Activated effector memory CD4-positive, alpha-beta T cell treated with Interleukin-2 at 50 U/mL for 16 hours (primary cell): Measurements from ENCODE around the gene USP31.
"Not testable (repeated sequence)": the region's sequence is repeated elsewhere in the genome, so short reads cannot be mapped to it uniquely, and the experiment has no call there.

ENCODE experiments used
- DNase-seq: peaks from one replicate; pipeline ENCODE4 v3.0.0-alpha.2; 2020

Gene USP31

DNA sequence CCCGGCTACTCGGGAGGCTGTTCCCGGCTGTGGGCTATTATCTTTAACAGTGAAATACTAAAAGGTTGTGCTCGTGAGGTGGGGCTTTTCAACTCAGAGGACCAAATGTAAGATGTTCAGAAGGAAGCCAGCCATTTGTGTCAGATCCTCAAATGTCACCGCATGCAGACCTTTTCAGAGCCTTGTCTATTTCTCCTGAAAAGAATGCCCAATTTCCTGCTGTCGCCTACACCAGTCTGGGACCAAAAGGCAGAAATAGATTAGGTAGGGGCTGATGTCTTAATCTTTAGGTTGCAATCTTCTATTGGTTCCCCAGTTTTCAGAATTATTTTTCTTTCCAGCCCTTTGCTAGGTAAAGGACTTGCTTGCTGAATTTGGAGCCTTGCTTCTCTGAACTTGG, 8.9 kb upstream of the USP31 start:
- no peak for DNase-seq

DNA sequence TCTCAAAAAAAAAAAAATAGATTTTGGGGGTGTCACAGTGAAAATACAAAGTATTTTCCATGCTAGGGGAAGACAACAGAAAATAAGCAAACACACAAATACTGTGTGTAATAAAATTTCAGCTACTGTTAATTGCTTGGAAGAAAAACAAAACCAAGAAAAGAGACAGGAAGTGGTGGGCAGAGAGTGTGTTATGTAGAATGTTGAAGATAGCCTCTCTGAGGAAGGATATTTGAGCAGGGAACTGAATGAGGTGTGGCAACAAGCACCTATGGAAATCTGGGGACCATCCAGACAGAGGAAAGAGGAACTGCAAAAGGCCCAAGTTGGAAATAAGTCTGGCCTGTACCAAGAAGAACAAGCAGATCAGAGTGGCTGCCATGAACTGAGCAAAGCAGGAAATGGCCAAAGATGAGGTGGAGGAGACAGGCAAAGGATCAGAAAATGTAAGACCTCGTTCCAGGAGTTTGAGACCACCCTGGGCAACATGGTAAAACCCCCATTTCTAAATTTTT, 7.8 kb upstream of the USP31 start:
- no peak for DNase-seq

DNA sequence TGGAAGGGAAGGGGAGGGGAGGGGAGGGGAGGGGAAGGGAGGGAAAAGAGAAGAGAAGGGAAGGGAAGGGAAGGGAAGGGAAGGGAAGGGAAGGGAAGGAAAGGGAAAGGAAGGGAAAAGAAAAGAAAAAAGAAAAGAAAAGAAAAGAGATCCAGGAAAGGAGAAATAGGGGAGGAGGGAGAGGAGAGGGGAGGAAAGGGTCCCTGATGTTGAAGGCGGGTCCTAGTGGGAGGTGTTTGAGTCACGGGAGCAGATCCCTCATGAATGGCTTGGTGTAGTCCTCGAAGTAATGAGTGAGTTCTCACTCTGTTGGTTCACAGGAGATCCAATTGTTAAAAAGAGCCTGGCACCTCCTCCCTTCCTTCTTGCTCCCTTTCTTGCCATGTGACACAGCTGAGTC, 6.9 kb upstream of the USP31 start:
- no peak for DNase-seq

DNA sequence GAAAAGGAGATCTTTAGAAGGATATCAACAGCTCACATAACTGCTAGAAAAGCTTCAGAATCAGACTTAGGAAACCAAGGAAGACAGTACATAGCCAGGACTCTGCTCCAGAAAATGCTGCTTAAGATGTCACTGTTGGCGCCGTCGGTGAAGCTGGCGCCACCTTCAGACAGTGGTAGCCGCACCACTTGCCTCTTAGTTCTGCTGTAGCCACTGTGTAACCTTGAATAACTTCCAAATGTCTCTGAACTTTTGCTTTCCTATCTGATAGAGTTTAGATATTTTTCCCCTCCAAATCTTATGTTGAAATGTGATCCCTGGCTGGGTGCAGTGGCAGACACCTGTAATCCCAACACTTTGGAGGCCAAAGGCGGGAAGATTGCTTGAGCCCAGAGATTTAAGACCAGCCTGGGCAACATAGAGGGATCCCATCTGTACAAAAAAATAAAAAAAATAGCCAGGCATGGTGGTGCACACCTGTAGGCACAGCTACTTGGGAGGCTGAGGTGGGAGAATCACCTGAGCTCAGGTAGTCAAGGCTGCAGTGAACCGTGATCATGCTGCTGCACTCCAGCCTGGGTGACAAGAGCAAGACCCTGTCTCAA, 6.3 kb upstream of the USP31 start:
- no peak for DNase-seq

DNA sequence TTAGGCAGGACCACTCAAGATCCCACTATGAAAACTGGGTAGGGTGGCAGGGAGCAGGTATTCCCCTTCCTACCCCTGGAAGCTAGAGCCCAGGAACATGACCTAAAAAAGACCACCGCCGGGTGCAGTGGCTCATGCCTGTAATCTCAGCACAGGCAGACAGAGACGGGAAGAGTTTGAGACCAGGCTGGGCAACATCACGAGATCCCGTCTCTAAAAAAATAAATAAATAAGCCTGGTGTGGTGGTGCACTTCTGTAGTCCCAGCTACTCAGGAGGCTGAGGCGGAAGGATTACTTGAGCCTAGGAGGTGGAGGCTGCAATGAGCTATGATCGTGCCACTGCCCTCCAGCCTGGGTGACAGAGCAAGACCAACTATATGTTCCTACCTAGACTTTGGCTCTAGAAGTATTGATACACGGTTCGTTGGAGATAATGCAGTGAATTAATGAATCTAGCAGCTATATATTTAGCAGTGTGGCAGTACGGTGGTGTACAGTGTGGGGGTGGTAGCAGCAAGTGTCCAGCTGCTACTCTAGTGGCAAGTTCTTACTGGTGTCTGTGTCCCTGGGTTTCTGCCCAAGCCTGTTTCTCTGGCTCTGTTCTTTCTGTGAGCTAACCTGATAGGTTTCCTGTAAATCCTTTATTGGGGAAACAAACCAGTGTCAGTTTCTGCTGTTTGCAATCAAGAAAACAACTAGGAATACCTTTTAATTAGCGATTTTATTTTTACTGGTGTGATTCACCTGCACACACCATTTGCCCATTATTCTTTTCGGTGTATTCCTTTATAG, 3.3 kb upstream of the USP31 start:
- no peak for DNase-seq

DNA sequence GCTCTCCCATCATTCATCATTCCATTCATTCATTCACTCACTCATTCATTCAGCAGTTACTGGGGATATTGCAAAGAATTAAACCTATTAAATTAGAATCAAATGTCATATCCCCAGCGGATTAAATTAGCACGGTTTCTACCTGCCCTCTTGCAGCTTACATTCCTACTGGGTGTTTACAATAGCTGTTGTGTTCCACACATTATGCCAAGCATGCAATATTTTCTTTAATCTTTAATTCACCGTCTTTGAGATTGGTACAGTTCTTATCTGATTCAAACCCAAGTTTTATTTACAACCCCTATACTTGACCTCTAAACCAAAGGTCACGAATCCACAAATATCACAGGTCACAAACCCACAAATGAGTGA, 727 bp upstream of the USP31 start:
- DNase-seq, result no peak

DNA sequence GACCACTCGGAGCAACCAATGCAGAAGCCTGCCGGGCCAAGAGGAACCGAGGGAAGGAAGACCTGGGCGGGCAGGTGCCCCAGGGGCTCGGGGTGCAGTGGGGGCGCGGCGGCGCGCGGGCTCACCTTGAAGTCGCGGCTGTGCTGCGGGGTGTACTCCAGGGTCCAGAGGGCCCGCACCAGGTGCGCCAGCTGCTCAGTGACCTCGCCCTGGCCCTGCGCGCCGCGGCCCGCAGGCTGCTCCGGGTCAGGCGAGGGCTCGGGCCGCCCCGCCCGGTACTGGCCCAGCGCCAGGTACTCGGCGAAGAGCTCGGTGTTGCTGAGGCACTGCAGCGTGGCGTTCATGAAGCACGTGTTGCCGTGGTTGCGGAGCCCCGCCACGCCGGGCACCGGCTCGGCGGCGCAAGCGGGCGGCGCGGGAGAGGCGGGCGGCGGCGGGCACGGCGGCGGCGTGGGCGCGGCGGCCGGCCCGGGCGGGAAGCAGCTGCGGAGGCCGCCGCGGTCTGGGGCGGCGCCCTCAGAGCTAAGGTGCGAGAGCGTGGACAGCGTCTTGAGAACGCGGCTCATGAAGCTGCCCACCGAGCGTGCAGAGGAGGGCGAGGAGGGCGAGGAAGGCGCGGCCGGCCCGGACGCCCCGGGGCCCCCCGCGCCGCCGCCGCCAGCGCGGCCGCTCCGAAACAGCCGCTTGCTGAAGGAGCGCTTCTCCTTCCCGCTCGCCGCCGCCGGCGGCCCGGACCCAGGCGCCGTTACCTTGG, 562 bp downstream of the USP31 start:
- peak; percentile 46 for DNase-seq

DNA sequence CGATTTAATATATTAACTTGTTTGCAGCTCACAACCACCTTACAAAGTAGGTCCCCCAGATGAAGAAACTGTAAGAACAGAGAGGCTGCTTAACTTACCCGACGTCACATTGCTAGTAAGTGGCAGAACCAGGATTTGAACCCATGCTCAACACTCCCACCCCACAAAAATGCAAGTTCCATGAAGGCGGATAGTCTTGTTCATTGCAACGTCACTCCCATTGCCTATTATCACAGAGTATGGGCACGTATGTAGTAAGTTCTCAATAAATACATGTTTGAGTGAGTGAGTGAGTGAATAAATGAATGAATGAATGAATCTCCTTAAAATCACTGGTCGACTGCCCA, 1.1 kb downstream of the USP31 start:
- no peak for DNase-seq

DNA sequence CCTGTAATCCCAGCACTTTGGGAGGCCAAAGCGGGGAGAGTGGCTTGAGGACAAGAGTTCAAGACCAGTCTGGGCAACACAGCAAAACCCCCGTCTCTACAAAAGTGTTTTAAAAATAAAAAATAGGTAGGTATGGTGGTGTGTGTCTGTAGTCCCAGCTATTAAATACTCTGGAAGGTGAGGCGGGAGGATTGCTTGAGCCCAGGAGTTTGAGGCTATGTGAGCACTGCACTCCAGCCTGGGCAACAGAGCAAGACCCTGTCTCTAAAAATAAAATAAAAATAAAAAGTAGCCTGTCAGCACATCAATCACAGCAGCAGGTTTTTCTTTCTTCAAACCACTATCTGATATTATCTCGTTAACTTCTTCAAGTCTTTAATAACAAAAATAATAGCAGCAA, 1.6 kb downstream of the USP31 start:
- DNase-seq, result no peak

DNA sequence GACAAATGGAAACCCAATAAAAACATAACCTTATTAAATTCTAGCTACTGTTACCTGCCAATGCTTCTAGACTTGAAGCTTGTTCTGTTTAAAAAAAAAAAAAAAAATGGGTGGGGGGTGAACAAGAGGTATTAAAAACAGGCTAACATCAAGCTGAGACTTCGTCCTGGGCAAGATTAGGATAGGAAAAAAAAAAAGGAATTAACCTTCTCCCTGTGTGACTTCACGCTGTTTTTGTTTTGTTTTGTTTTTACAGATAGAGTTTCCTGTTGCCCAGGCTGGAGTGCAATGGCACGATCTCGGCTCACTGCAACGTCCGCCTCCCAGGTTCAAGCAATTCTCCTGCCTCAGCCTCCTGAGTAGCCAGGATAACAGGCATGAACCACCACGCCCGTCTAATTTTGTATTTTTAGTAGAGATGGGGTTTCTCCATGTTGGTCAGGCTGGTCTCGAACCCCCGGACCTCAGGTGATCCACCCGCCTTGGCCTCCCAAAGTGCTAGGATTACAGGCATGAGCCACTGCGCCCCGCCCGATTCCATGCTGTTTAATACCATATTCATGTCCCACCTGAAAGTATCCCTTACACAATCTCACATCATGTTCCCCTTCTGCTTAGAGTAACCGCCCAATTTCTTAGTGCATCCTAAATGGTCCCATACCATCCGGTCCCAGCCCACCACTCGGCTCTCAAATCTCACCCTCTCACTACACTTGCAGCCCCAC, 2.2 kb downstream of the USP31 start:
- no peak for DNase-seq

DNA sequence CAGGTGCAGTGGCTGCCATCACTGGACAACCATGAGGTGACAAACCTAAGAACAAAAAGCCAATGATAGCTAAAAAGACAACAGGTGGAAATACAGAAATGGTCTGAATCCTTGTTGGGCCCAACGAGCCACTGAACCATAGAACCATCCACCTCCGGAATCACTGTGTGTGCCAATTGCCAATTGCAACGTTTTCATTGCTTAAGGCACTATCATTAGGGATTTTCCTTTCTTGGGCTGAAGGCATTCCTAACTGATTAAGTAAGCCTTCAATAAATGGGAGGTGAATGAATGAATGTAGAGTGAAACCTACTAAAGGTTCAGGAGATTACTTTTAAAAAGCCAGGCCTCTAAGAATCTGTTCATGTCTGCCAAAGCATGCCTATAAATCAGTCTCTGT, 3.6 kb downstream of the USP31 start:
- DNase-seq, result no peak

DNA sequence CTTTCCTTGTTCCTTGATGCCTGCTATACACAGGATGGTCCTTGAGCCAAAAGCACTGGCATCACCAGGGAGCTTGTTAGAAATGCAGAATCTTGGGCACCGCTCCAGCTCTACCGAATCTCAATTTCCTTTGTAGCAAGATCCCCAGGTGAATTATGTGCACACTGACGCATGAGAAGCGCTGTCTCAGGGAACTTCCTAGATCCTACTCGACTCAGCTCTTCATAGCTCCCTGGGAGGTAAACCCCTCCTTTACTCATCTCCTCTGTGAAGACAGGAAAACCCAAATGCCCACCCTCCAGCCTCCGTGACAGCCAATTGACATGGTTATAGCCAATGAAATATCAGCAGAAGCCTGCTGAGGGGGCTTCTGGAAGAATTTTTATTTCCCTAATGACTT, 4.1 kb downstream of the USP31 start:
- DNase-seq, result no peak

DNA sequence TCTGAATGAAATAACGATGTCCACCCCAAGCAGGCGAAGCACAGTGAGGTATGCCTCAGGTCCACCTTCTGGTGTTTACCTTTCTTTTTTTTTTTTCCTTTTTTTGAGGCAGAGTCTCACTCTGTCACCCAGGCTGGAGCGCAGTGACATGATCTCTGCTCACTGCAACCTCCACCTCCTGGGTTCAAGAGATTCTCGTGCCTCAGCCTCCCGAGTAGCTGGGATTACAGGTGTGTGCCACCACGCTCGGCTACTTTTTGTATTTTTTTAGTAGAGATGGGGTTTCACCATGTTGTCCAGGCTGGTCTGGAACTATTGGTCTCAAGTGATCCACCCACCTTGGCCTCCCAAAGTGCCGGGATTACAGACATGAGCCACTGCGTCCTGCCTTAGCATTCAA, 4.9 kb downstream of the USP31 start:
- not testable (repeated sequence) for DNase-seq

DNA sequence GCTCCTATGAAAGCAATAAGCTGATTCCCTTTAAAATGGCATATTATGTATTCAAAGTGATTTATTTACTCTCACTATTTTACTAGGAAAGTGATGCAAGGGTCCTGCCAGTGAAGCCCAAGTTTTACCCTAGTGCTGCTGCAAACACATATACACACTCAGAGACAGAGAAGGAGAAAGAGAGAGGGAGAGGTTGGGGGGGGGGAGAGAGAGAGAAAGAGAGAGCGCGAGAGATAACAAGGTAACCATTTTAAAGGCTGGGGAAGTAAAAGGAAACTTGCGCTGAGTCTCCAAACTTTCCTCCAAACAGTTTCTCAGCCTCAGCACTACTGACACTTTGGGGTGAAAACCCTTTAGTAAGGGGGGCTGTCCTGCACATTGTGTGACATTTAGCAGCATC, 5.9 kb downstream of the USP31 start:
- no peak for DNase-seq

DNA sequence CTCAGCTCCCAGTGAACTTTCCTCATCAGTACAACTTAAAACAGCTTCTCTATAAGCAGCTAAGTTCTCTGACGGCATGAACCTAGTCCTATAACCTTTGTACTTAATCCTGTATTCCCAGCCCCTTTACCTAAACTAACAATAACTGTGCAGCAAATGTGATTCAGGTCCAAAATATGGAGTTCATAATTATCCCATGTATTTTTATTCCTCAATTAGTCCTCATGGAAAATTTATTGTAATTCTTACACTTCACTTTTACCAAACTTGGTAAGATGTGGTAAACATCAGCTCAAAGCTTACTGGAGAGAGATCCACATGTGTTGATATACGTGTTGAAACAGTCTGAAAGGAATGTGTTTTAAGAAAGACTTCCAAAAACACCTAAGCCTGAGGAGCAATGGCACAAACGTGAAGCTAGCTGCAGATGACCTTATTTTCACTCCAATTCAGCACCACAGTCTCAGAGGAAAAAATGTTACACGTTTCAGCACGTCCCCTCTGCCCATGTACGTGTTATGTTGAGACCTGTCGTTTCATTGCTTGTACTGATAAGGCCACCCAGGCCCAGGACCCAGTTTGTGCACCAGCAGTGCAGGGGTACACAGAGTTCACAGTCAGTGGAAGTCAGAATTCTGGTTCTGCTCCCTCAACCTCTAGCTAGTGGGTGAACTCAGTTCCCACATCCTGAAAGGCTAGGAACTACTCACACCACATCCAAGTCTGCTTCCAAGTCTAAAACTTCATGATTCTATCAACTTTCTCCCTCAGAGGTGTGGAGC, 7.1 kb downstream of the USP31 start:
- no peak for DNase-seq

DNA sequence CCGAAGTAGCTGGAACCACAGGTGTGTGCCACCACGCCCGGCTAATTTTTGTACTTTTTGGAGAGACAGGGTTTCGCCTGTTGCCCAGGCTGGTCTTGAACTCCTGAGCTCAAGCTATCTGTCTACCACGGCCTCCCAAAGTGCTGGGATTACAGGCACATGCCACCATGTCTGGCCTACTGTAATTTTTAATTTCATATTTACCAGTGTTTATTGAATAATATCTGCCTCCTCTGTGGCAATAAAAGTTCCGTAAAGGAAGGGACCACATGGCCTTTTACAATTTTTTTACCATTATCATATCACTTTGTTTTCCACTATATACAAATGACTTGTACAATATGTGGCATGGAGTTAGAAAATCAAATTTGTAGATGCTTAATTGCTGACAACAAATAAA, 7.8 kb downstream of the USP31 start:
- DNase-seq, result no peak

DNA sequence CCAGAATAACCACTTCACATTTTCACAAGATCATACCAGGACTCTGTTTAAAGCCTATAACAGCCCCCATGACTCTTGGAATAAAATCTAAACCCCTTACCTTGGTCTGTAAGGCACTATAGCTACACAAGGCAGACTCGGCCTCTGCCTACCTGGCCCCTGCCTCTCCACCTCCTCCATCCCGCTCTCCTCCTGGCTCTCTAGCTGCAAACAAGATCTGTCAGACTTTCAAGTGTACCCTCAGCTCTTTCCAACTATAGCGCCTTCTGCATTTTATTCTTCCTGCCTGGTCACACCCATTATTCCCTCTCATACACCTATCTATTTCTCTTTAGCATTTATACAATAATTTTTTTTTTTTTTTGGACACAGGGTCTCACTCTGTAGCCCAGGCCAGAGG, 8.2 kb downstream of the USP31 start:
- no peak for DNase-seq

DNA sequence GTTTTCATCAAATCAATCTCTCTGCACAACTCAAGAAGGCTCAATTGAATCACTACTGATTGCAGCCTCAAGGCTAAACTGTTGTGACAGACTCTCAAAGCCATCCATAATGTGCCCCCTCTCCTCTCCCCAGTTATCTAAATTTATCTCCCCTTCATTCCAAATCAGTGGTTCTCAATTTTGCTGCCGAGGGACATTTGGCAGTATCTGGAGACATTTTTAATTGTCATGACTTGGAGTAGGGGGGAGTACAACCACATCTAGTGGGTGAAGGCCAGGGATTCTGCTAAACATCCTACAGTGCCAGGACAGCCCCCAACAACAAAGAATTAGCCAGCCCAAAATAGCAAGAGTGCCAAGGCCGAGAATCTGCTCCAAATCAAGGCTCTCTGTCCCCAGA, 9.1 kb downstream of the USP31 start:
- no peak for DNase-seq

DNA sequence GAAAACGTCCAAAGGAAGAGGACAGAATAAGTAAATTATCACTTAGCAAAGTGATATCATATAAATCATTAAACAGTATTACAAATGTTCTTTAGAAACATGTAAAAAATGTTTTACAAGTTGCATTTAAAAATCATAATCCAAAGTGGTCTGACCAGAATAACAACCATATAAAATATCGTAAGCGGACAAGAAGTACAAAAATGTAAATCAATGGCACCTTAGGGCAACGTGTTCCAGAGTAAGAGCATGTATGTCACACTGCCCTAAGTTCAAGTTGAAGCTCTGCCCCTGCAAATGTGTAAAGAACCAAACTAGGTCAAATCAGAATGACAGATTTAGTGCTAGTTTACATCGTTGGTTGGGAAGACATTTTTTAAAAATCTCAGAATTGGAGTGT, 11.4 kb downstream of the USP31 start:
- DNase-seq, result no peak

DNA sequence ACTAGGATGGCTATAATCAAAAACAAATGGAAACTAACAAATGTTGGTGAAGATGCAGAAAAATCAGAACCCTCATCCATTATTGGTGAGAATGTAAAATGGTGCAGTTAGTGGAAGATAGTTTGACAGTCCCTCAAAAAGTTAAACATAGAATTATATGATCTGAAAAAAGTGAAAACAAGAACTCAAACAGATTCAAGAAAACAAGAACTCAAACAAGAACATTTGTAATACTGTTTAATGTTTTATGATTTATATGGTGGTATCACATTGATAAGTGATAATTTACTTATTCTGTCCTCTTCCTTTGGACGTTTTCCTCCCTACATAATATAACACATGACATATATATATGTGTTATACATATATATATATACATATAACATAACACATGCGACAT, 12.0 kb downstream of the USP31 start:
- DNase-seq, result no peak

DNA sequence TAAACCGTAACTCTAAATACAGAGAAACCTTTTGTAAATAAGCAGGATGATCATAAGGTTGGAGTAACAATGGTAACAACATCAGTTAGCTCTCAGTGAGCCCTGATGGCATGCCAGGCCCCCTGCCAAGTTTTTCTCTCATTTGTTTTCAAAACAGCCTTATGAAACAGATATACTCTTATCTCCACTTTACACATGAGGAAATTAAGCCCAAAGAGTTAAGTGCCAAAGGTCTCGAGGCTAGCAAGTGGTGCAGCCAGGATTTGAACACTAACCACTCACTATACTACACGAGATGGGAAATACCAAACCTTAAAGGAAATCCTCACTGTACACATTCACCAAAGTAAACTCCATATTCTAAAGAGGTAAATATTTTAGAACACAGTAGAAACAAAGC, 15.0 kb downstream of the USP31 start:
- DNase-seq, result no peak

DNA sequence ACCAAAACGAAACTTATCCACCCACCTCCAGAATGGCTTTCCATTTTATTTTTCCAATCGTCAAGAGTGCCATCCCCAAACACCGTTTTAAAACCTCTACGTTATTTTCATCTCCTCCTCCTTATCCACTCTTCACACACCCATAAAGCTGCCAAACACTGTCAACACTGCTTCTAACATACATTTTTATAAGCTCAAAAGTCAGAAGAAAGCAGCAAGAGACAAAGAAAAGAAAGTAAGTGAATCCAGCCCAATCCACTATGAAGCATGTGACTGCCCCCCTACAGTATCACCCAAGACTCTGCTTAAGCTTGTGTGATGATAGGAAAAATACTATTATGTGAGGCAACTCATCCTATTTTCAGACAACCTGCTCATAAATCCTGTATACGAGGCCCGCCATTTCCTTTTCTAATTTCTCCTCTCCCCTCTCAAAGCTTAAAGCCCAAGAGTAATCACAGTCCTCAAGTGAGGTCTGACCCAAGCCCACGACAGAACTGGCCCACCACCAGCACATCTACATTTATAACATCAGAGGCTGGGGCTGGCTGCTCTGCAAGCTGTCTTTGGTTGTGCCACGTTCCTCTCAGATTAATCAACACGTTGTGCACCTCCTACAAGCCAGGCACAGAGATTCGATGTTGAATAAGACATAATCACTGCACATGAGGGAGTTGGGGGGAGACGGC, 16.3 kb downstream of the USP31 start:
- no peak for DNase-seq
